RCC 7860 (cell line): ENCODE results near the gene SYT8.
"Not testable (repeated sequence)": the region's sequence is repeated elsewhere in the genome, so short reads cannot be mapped to it uniquely, and the experiment has no call there.

ENCODE experiments used
- DNase-seq: peaks from one replicate; pipeline ENCODE4 v3.0.0-alpha.2; 2015; ENCODE audit warnings: low spot score
- FAIRE-seq: peaks from 2 replicates; lab custom pipeline; 2012; peaks lifted over from hg19 to GRCh38; lab: Jason Lieb, UNC

Gene SYT8

DNA sequence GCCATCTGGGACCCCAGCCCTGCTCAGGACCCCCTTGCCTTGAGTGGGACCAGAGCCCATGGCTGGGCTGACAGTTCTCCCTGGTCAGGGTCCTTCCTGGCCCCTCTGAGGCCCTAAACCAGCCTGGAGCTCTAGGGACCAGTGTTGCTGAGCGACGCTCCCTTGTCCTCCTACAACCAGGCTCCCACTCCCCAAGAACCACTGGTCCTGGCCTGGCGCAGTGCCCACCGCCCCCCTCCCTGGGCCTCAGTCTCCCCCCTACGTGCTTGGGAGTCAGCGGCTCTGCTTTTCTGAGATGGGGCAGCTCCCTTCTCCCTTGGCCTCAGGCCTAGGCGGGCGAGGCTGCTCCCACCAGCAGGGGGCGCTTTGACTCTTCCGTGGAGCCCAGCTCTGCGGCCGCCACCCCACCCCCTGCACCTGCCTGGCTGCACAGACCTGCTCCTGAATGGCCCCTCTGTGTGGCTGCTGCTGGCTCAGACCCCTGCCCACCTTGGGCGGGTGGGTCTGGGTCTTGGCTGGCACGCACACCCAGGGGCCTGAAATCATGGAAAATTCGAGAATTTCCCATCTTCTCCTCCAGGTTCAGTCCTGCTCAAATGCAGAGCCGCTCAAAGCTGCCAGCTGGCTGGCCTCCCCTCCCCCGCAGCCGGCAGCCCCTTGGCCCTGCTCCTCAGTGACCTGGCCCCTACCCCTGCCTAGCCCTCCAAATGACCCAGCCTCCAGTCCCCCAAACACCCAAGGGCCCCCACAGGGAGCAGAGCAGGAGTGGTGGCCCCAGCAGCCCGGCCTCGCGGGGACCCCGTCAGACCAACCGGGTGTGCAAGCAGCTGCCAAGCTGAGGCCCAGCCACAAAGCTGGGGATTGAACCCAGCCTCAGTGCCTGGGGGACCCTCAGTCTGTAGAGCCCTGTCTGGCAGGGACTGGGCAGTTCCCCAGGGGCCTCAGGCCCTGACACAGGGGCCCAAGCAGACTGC lies 47.8 kb downstream of the SYT8 start:
- DNase-seq: no peak
- FAIRE-seq: no peak

DNA sequence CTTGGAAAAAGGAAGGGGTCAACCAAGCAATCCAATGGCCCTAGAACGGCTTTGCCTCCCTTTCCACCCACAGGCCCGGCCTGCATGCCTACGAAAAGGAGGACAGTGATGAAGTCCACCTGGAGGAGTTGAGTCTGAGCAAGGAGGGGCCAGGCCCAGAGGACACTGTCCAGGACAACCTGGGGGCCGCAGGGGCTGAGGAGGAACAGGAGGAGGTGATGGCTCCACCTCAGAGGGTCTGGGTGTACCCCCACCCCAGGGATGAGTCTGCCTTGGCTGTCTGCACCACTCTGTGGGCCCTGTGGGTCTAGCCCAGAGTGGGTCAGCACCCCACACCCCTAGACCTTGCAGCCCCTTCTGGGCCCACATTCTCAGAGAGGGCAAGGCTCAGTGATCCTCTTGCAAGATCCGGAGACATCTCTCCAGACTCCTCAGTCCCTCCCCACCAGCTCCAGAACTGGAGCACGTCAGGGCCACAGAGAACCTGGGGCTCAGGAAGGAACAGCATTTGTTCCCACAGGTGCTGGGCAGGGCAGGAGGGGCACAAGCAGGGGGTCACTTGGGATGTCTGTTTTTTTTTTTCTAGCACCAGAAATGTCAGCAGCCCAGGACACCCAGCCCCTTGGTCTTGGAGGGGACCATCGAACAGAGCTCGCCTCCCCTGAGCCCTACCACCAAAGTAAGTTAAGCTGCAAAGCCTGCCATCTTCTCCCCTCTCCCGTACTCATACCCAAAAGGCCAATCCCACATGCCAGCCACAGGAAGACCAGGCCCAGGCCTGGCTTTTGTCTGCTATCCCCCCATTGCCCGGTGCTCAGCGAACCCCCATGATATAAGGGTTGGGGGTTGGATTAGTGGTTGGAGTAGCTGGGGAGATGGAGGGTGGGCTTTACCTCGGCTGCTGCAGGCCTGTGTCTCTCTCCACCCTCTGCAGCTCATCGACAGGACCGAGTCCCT lies 48.8 kb downstream of the SYT8 start:
- no peak for FAIRE-seq

DNA sequence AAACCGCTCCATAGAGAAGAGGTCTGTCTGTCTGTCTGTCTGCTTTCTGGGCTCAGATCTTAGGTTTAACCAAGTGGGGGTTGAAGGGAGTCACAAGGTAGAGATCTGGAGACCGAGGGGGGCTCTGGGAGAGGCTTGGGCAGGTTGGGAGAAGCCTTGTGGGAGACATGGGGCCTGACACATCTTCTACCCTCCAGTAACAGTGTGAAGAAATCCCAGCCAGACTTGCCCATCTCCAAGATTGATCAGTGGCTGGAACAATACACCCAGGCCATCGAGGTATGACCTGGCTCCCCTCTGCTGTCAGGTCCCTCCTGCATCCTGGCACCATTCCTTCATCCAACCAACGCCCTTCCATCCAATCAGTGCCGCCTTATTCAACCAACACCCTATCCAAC lies 49.5 kb downstream of the SYT8 start:
- no peak for DNase-seq
- FAIRE-seq: no peak

More for the DNA sequence above, 48.8 kb downstream of the SYT8 start:
- no peak for DNase-seq

DNA sequence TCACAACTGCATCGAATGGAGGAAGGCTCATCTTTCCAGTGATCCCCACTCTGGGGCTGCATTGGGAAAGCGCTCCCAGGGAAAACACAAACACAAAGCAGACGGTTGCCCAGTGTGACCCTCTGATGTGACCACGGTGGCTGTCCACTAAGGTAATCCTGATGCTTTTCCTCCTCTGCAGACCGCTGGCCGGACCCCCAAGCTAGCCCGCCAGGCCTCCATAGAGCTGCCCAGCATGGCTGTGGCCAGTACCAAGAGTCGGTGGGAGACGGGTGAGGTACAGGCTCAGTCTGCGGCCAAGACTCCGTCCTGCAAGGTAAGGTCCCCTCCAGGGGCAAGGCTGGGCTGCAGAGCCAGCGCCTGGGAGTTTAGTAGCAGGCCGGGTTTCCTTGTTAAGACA lies 51.8 kb downstream of the SYT8 start:
- not testable (repeated sequence) for FAIRE-seq, DNase-seq
